GM03348 (cell line): ENCODE measurements around the gene BCAS3.
"Not testable (repeated sequence)": the region's sequence is repeated elsewhere in the genome, so short reads cannot be mapped to it uniquely, and the experiment has no call there.

Experiments
- DNase-seq: peaks from one replicate; pipeline ENCODE4 v3.0.0; 2012; ENCODE audit warnings: low spot score

BCAS3 gene

GRCh38 chr17:61225178-61225882 is 547.7 kb downstream of the BCAS3 start:
- no peak for DNase-seq

- DNase-seq: no peak
These were observed 550.2 kb downstream of the BCAS3 start for GRCh38 chr17:61227866-61228265.

- DNase-seq: no peak
These were observed 552.8 kb downstream of the BCAS3 start for GRCh38 chr17:61230461-61230860.

- no peak for DNase-seq
These were observed 553.5 kb downstream of the BCAS3 start for GRCh38 chr17:61230972-61231820.

- no peak for DNase-seq
These were observed 555.2 kb downstream of the BCAS3 start for GRCh38 chr17:61232871-61233270.

- no peak for DNase-seq
These were observed 556.5 kb downstream of the BCAS3 start for GRCh38 chr17:61233991-61234750.

DNA sequence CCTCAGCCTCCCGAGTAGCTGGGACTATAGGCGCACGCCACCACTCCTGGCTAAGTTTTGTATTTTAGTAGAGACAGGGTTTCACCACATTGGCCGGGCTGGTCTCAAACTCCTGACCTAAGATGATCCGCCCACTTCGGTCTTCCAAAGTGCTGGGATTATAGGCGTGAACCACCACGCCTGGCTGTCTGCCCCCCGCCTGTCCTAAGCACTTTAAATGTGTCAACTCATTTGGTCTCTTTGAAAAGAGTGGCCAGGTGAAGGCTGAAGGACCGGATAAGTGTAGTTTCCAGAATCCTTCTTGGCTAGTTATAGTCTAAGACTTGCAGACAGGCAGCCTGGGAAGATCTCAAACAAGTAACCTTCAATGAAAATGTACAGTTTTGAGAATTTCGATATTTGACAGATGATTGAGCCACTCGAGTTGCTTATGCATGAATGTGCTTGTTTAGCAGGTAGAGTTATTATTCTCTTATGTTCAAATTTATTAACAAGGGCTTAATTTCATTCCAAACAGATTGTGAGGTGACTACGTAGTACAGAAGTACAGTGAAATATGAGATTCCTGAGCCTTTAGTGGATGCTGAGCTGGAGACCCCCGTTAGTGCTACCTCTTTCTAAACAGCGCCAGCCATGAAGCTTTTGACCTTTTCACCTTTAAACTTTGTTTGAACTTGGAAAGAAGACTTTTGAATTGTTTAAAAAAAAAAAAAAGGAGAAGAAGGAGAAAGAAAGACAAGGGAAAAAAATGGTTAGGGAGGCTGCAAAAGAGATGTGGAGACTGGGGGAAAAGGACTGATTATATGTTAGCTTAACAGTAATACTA is 557.6 kb downstream of the BCAS3 start:
- DNase-seq: no peak

DNA sequence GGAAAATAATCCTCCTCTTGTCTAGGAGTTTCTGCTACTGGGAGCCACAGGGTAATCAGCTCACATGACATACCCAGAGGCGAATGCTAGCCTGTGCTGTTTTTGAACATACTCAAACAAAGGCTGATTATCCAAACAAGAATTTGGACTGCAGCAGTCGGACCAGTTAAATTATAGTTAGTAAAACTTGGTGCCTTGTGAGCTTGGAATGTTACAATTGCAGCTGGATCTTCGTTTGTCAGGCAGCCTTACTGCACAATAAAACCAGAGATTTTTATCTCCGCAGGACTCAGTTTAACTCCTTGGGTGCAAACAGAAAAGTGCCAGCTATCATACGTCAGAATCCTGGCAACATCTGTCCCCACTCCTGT is 558.2 kb downstream of the BCAS3 start:
- peak; percentile 14 for DNase-seq

- no peak for DNase-seq
These were observed 559.6 kb downstream of the BCAS3 start for GRCh38 chr17:61237275-61237674.

DNA sequence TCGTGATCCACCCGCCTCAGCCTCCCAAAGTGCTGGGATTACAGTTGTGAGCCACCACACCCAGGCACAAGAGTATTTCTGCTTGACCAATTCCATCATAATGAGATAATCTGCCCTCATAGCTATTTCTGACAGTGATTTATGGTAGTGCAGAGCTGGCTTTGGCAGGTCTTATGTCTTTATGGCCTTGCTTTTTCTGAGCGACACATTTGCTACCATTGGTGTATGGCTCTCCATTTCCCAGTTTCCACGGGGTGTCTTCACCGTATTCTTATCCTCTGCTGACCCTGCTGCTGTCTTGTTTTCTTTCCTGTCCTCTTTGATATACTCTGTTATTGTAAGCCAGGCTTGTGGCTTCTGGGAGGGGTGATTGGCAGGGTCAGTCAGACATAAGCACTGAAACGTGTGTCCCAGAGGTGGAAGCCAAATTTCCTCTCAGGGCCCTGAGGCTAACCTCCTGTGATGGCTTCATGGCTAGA is 560.8 kb downstream of the BCAS3 start:
- no peak for DNase-seq

GRCh38 chr17:61239327-61239726 is 561.7 kb downstream of the BCAS3 start:
- DNase-seq: no peak

- DNase-seq: no peak
These were observed 562.3 kb downstream of the BCAS3 start for GRCh38 chr17:61239953-61240352.

DNA sequence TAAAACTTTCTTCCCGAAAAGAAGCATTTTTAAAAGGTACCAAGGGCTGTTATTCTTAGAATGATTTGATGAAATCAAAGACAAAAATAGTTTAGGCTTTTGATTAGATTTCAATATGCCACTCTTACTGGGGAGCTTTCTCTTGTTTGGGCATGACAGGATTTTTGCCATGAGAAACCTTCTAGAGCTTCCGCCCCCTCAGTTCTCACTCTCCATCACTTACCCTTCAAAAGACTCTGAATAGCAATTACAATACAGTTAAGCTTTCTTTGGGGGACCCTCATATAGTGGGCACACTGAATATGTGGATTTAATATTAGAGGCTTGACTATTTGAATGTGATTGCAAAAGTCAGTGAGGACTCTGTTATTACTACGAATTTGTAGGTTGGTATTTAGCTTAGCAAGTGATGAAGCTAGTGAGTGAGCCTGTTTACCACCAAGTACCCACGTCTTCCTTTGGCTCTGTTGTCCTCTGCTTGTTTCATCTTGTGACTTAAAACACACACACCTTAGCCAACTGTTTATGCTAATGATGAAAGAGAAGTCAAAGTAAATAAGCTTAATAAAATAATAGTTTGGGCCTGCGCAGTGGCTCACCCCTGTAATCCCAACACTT is 563.3 kb downstream of the BCAS3 start:
- no peak for DNase-seq

DNA sequence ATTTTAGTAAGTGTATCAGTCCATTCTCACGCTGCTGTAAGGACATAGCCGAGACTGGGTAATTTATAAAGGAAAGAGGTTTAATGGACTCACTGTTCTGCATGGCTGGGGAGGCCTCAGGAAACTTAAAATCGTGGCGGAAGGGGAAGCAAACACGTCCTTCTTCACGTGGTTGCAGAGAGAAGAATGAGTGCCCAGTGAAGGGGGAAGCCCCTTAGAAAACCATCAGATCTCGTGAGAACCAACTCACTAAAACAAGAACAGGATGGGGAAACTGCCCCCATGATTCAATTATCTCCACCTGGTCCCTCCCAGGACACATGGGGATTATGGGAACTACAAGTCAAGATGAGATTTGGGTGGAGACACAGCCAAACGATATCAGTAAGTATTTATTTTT is 567.3 kb downstream of the BCAS3 start:
- not testable (repeated sequence) for DNase-seq

DNA sequence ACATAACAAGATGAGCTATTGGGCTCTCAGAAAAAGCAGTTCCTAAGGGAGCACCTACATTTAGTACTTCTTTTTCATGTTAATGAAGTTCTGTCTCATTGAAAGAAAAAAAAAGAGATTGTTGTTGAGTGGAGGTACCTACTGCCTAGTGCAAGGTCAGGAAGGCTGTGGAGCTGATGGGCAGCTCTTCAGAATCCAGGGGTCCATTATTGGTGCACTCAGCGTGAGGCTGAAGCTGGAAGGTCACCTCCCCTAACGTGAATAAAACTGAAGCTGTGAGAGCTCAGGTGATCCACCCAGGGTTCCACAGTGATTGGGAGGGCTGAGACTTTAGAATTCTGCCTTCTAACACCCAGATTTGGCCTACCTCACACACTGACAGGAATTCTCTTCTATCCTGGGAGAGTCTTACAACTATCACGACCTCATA is 568.1 kb downstream of the BCAS3 start:
- DNase-seq: no peak

DNA sequence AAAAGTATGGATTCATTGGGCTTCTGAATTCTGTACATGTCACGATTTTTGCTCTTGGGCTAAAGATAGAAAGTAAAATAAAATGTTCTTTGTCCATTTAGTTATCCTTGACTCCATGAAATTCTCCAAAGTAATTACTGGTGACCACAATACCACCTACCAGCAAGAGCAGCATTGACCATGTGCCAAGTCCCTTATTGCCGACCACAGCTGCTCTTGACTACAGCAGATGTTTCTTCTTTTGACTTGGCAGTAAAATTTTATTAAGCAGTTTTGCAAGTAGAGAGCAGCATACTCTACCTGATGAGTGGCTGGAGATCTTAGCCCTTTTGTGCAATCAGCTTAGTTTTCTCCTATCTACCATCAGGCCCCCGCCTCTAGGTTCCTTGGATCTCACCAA is 569.8 kb downstream of the BCAS3 start:
- DNase-seq: peak; percentile 28

DNA sequence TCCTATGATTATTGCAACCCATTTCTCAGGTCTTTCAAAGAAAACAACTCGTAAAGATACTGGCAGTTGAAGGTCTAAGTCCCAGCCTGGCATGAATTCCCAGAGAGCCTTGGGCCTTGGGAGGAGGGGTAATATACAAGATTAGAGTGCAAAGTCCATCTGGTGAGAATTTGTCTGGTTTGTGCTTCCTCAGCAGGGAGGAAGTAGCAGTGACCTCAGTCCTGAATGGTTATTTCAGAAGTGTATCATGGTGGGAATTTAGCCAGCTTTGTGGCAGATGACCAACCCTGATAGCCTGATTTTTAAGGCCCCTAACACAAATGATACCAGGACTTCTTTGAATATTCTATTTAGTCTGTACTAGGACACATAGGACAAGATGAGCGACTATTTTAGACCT is 570.7 kb downstream of the BCAS3 start:
- DNase-seq: no peak

GRCh38 chr17:61249649-61250299 is 572.1 kb downstream of the BCAS3 start:
- no peak for DNase-seq

DNA sequence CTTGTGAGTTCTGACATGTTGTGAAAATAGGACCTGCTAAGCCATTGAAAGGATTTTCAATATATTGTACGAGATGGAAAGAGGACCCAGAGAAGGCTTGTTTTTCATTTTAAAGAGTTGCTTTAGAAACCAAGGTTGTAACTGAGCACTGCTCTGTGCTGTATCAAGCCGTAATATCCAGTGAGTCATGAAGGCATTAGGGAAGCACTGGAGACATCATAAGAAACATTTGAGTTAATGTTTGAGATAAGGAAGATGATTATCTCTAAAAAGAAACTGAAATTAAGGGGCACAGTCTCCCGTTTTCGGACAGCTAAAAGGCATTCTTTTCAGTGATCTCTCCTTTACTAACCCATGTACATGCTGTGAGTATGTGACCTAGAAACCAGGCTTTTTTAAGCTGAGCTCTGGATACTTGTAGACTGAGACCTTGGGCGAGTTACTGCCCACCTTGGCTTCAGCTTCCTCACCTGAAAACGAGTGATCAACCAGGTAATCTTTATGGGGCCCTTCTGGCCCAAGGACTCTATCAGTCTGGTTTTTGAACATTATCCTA is 572.8 kb downstream of the BCAS3 start:
- peak; percentile 24 for DNase-seq
